Stomach (tissue), 9 donors: ENCODE measurements around the gene MEG3. TPM values are rescaled to one million over a fixed set of nuclear protein-coding genes. Genes with fewer than 3 reads are reported as not detected.

Experiments used
- DNase-seq, 2 donors: peaks; one replicate each; pipeline versions ENCODE4 v3.0.0 to v3.0.0-alpha.2; 2013 to 2019
- H3K27ac ChIP-seq, 5 donors: fragments of 200-600 bp in 4 of 5; sonication (generic) in 4 of 5; one replicate each; pipeline ENCODE4 v1.5.1; 2013 to 2019; ENCODE audit warnings: mild to moderate bottlenecking in 1 of 5, moderate library complexity in 1 of 5
- H3K27me3 ChIP-seq, 3 donors: fragments of 200-600 bp; sonication (generic); one replicate each; pipeline ENCODE4 v1.5.1; 2017 to 2019; ENCODE audit warnings: mixed run types in 1 of 3
- H3K36me3 ChIP-seq, 4 donors: fragments of 200-600 bp; sonication (generic); 1 replicate in 3 of 4; 2 replicates in 1 of 4; pipeline ENCODE4 v1.5.1; 2016 to 2019
- H3K4me1 ChIP-seq, 4 donors: fragments of 200-600 bp; sonication (generic); one replicate each; pipeline ENCODE4 v1.5.1; 2016 to 2019
- H3K4me3 ChIP-seq, 4 donors: fragments of 200-600 bp; sonication (generic) in 3 of 4; one replicate each; pipeline ENCODE4 v1.5.1; 2016 to 2019; ENCODE audit warnings: mild to moderate bottlenecking in 1 of 4
- H3K9me3 ChIP-seq, 4 donors: fragments of 200-600 bp; sonication (generic); one replicate each; pipeline ENCODE4 v1.5.1; 2016 to 2019
- EP300 ChIP-seq: sonication (generic); formaldehyde crosslinking; IDR thresholded peaks from one replicate; pipeline ENCODE4 v1.6.1; 2017; ENCODE audit warnings: antibody characterized with exemption
- POLR2A ChIP-seq, 4 donors: fragments of 450-650 bp; IDR thresholded peaks; one replicate each; pipeline ENCODE4 v1.6.1; 2016; ENCODE audit warnings: antibody characterized with exemption in 4 of 4, control low read depth in 2 of 4, mild to moderate bottlenecking in 1 of 4, moderate library complexity in 1 of 4
- POLR2AphosphoS5 ChIP-seq, 3 donors: sonication (generic); formaldehyde crosslinking; IDR thresholded peaks; one replicate each; pipeline ENCODE4 v1.6.1; 2016; ENCODE audit warnings: antibody characterized with exemption in 3 of 3
- WGBS, 5 donors: extraction: QIAGEN DNeasy Blood & Tissue Kit in 3 of 5; methylation state at CpG; one replicate each; pipeline versions ENCODE4 v1.1.5 to v1.1.7; 2013 to 2018; 5-methylcytosine and 5-hydroxymethylcytosine counted together
- intact Hi-C: fragments of 100-400 bp; cut with DNase I; formaldehyde crosslinking; loops from one replicate; pipeline ENCODE4 v1.15.1; 2023; ENCODE audit warnings: low total_unique reads
- polyA plus RNA-seq, 3 donors: library from polyadenylated mRNA; stranded (reverse); fragments of 200-250 nt; gene quantifications; one replicate each; pipeline ENCODE4 v1.2.3, GENCODE V29; 2013
- total RNA-seq, 5 donors: library from RNA; depleted of rRNA; stranded (reverse); fragments of >200 nt; gene quantifications; one replicate each; pipeline versions ENCODE4 v1.1.0 to v1.2.3, GENCODE V29; 2014 to 2016
- TF ChIP-seq, protein P1 (sequence below), 7 experiments: fragments of 450-650 bp in 4 of 7; fragments of 200-600 bp in 3 of 7; sonication (generic) in 3 of 7; IDR thresholded peaks; one replicate each; pipeline ENCODE4 v1.5.1; 2016 to 2019; ENCODE audit warnings: antibody characterized with exemption in 7 of 7, control low read depth in 2 of 7, mild to moderate bottlenecking in 1 of 7
- donor health status: healthy with polysubstance abuse.
- donor health status: Bipolar disorder and iron deficiency.
- donor health status: healthy.

Gene MEG3
- total and polyA plus RNA-seq, 8 donors = 13.4 to 390 (median 99.2) TPM

DNA sequence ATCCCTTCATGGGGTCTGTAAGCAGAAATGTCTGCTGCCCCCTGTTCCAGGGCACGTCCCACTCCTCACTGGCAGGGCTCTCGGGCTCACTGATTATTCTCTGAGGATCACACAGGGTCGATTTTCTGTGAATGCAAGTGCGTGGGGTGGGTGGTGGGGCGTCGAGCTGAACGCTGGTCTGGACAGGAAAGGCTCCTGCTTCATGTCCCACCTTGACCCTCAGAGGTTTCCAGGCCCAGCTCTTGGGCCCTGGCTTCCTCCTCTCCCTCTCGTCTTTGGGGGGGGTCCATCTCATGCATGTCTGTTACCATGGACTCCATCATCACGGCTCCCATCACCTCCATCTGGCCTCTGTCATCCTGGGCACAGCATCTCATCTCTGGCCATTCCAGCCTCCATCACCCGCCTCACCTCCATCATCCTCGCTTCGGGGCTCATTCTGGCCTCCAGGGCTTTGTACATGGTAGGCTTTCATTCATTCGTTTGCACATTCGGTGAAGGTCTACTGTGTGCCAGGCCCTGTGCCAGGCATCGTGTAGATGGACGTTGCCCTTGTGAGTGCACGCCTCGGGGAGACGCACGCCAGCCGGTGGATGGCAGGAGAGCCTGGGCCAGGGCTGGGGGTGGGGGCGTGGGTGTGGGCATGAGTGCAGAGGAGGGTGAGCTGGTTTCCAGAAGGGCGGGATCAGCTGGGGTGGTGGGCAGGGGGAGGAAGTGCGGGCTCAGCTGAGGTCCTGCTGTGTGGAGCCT, 42.9 kb downstream of the MEG3 start:
- peaks cover 0 to 4% (median 0%) of the 10 kb centered on the region in 3 donors for H3K27me3 ChIP-seq
- TF ChIP-seq POLR2A (IDR thresholded peaks at IDR 0.05) (no peak), POLR2AphosphoS5 (IDR thresholded peaks at IDR 0.05) (no peak), EP300 (no peak)
- TF ChIP-seq, protein P1, sequence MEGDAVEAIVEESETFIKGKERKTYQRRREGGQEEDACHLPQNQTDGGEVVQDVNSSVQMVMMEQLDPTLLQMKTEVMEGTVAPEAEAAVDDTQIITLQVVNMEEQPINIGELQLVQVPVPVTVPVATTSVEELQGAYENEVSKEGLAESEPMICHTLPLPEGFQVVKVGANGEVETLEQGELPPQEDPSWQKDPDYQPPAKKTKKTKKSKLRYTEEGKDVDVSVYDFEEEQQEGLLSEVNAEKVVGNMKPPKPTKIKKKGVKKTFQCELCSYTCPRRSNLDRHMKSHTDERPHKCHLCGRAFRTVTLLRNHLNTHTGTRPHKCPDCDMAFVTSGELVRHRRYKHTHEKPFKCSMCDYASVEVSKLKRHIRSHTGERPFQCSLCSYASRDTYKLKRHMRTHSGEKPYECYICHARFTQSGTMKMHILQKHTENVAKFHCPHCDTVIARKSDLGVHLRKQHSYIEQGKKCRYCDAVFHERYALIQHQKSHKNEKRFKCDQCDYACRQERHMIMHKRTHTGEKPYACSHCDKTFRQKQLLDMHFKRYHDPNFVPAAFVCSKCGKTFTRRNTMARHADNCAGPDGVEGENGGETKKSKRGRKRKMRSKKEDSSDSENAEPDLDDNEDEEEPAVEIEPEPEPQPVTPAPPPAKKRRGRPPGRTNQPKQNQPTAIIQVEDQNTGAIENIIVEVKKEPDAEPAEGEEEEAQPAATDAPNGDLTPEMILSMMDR (IDR thresholded peaks at IDR 0.05) = no peak
- 83 to 88% (median 88%) methylated on average over 20 to 23 of the region's 24 CpGs for WGBS, 5 donors
- DNase-seq = no peak
- intact Hi-C loops = no loop called here
- H3K4me3 ChIP-seq = no peak overlapping the region
- no peaks in the 10 kb centered on the region for H3K36me3 ChIP-seq
- no peaks in the 10 kb centered on the region for H3K4me1 ChIP-seq
- no peak overlapping the region for H3K27ac ChIP-seq
- H3K9me3 ChIP-seq = no peaks in the 10 kb centered on the region

DNA sequence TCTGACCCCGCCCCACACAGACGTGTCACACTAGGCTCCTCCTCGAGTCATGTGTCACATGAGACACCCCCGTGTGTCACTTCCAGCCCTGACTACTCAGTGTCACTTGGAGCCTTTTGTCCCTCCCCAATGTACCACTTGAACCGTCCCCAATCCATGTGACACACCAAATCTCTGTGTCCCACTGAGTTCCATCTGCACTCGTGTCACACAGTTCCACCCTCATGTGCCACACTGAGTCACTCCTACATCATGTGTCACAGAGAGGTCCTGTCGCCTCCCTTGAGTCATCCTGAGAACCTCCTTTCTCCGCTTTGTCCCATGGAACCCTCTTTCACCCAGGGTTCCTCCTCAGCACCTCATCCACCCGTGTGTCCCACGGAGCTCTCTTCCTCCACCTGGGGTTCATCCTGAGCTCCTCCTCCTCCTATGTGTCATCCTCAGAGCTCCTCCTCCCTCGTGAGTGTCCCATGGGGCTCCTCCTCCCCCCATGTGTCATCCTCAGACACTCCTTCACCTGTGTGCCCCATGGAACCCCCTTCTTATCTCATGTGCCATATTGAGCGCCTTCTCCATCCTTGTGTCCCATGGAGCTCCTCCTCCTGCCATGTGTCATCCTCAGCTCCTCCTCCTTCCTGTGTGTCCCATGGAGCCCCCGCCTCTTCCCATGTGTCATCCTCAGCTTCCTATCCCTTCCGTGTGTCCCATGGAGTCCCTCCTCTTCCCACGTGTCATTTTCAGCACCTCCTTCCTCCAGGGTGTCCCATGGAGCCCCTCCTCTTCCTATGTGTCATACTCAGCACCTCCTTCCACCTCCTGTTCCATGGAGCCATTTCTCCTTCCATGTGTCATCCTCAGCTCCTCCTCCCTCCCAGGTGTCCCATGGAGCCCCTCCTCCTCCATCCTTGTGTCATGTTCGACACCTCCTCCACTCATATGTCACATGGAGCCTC, 45.6 kb downstream of the MEG3 start:
- H3K4me3 ChIP-seq = no peak overlapping the region
- intact Hi-C loops = no loop called here
- no peaks in the 10 kb centered on the region for H3K36me3 ChIP-seq
- no peak for DNase-seq
- H3K4me1 ChIP-seq = no peaks in the 10 kb centered on the region
- peaks cover 0 to 25% (median 0%) of the 10 kb centered on the region in 3 donors for H3K27me3 ChIP-seq
- TF ChIP-seq POLR2AphosphoS5 (IDR thresholded peaks at IDR 0.05) (no peak), POLR2A (IDR thresholded peaks at IDR 0.05) (no peak), EP300 (no peak)
- TF ChIP-seq, protein P1 (IDR thresholded peaks at IDR 0.05) = no peak
- 65 to 76% (median 75%) methylated on average over 15 to 16 of the region's 16 CpGs for WGBS, 5 donors
- H3K9me3 ChIP-seq = no peaks in the 10 kb centered on the region
- no peak overlapping the region for H3K27ac ChIP-seq

DNA sequence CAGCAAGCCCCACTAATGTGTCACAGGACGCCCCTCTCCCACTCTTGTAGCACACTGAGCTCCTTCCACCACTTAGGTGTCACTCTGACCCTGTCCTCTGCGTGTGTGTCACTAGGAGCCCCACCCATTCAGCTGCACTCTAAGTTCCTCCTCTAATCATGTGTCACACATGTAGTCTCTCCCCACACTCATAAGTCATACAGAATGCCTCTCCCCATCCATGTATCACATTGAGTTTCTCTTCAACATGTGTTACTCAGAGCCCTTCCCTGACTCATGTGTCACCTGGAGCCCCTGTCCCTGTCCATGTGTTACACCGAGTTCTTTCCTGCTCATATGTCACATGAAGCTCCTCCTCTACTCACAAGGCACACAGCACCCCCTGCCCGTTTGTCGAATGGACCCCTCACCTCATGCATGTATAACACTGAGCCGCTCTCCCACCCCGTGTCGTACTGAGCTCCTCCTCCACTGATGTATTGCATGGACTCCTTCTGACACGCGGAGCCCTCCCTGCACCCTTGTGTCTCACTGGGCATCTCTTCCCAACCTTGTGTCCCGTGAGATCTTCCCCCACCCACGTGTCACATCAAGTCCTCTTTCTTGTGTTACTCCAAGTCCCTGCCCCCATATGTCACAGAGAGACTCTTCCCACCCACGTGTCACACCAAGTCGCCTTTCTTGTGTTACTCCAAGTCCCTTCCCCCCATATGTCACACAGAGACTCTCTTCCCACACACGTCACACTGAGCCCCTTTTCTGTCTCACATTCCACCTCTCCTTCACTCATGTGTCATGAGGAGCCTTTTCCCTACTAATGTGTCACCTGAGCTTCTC, 46.6 kb downstream of the MEG3 start:
- peaks cover 0 to 35% (median 0%) of the 10 kb centered on the region in 3 donors for H3K27me3 ChIP-seq
- H3K9me3 ChIP-seq = no peaks in the 10 kb centered on the region
- 78 to 83% (median 79%) methylated on average over 15 of the region's 15 CpGs for WGBS, 5 donors
- TF ChIP-seq, protein P1 (IDR thresholded peaks at IDR 0.05) = no peak
- TF ChIP-seq POLR2A (IDR thresholded peaks at IDR 0.05) (no peak), EP300 (no peak), POLR2AphosphoS5 (IDR thresholded peaks at IDR 0.05) (no peak)
- no peak for DNase-seq
- H3K4me1 ChIP-seq = no peaks in the 10 kb centered on the region
- no peak overlapping the region for H3K27ac ChIP-seq
- intact Hi-C loops = no loop called here
- no peak overlapping the region for H3K4me3 ChIP-seq
- H3K36me3 ChIP-seq = no peaks in the 10 kb centered on the region

DNA sequence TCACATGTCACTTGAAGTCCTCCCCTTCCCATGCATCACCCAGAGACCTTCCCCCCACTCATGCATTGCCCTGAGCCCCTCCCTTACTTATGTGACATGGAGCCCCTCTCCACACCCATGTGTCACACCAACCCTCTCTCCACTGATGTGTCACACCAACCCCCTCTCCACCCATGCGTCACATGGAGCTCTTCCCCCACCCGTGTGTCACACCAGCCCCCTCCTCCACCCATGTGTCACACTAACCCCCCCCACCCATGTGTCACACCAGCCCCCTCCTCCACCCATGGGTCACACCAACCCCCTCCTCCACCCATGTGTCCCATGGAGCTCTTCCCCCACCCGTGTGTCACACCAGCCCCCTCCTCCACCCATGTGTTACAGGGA, 47.2 kb downstream of the MEG3 start:
- Histone ChIP-seq H3K4me3 (no peak overlapping the region), H3K27ac (no peak overlapping the region)

More for the DNA sequence above, 47.2 kb downstream of the MEG3 start:
- no peaks in the 10 kb centered on the region for H3K36me3 ChIP-seq
- no peak for DNase-seq
- 60 to 67% (median 63%) methylated on average over 3 of the region's 3 CpGs for WGBS, 5 donors
- TF ChIP-seq, protein P1 (IDR thresholded peaks at IDR 0.05) = no peak
- no peak for TF ChIP-seq EP300
- no peak for TF ChIP-seq POLR2A (IDR thresholded peaks at IDR 0.05)
- no peak for TF ChIP-seq POLR2AphosphoS5 (IDR thresholded peaks at IDR 0.05)
- H3K27me3 ChIP-seq = peaks cover 0 to 41% (median 2%) of the 10 kb centered on the region in 3 donors
- no peaks in the 10 kb centered on the region for H3K9me3 ChIP-seq
- intact Hi-C loops = no loop called here
- no peaks in the 10 kb centered on the region for H3K4me1 ChIP-seq
